ENCODE data around the gene BRD3.

The BRD3 gene

GRCh38 chr9:134010310-134011173 is 57.3 kb downstream of the BRD3 start:
- DNase-seq: no peak

- DNase-seq: no peak
These were observed 60.3 kb downstream of the BRD3 start for GRCh38 chr9:134007571-134007970.

- no peak for DNase-seq
These were observed 60.7 kb downstream of the BRD3 start for GRCh38 chr9:134007150-134007549.

- no peak for DNase-seq
These were observed 62.4 kb downstream of the BRD3 start for GRCh38 chr9:134005381-134005780.

- no peak for DNase-seq
These were observed 62.9 kb downstream of the BRD3 start for GRCh38 chr9:134004881-134005280.

GRCh38 chr9:134004131-134004873 is 63.5 kb downstream of the BRD3 start:
- DNase-seq: no peak

GRCh38 chr9:134003237-134003636 is 64.6 kb downstream of the BRD3 start:
- no peak for DNase-seq

- no peak for DNase-seq
These were observed 65.0 kb downstream of the BRD3 start for GRCh38 chr9:134002796-134003195.

GRCh38 chr9:133999851-134000265 is 68.0 kb downstream of the BRD3 start:
- no peak for DNase-seq

GRCh38 chr9:133998915-133999595 is 68.8 kb downstream of the BRD3 start:
- peak; percentile 63 for DNase-seq

- DNase-seq: no peak
These were observed 70.2 kb downstream of the BRD3 start for GRCh38 chr9:133997584-133997983.

GRCh38 chr9:133996531-133997520 is 71.0 kb downstream of the BRD3 start:
- no peak for DNase-seq

GRCh38 chr9:133995012-133995896 is 72.6 kb downstream of the BRD3 start:
- DNase-seq: no peak

- DNase-seq: peak; percentile 55
These were observed 73.3 kb downstream of the BRD3 start for GRCh38 chr9:133994353-133995011.

- no peak for DNase-seq
These were observed 74.1 kb downstream of the BRD3 start for GRCh38 chr9:133993635-133994253.

GRCh38 chr9:133992780-133993634 is 74.8 kb downstream of the BRD3 start:
- DNase-seq: peak; percentile 87

GRCh38 chr9:133991964-133992779 is 75.7 kb downstream of the BRD3 start, which contains the start of gene VAV2:
Gene VAV2, minus strand, starts transcription at chr9:133992324. Its CDS starts 46 bp downstream, at chr9:133992278.
- peak; percentile 64 for DNase-seq

Measured in fibroblast of skin of back (primary cell).